ENCODE data around the gene SRSF7. TPM values are rescaled to one million over a fixed set of nuclear protein-coding genes. Genes with fewer than 3 reads are reported as not detected.

SRSF7 gene
- polyA plus RNA-seq, 1 experiment, result 238 TPM

DNA sequence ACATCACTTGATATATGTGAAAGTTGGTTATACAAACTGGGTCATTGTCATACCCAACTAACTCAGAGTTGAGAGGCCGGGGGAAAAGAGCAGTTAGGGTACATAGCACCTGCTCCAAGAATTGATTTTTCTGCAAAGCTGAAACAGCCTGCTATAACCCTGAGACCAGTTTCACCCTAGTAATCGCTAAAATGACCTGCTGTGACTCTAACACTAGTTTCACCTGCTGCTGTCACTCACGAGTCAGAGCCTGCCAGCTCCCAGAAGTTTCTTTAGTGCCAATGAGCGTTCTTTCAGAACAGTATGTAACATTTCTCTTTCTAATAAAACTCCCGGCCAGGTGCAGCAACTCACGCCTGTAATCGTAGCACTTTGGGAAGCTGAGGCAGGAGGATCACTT, 28.0 kb downstream of the SRSF7 start:
- CTCF ChIA-PET, result interaction anchor here (2.9 to 3.2 kb wide), 2 partner anchors 119 to 142 kb away, joined by 14 to 29 read pairs; partner anchors contain the start of gene HNRNPLL
- Histone ChIP-seq H3K9me3 (ENCODE audit: control insufficient read depth, insufficient read depth, low read length) (no peaks in the 10 kb centered on the region; the same call in 1 of the 2 replicates), H3K27me3 (ENCODE audit: control insufficient read depth, insufficient read depth, low read length) (no peaks in the 10 kb centered on the region), H3K4me3 (ENCODE audit: low read depth, low read length) (no peak overlapping the region), H3K27ac (ENCODE audit: low read depth, low read length) (no peak overlapping the region)
- TF ChIP-seq, protein P1, sequence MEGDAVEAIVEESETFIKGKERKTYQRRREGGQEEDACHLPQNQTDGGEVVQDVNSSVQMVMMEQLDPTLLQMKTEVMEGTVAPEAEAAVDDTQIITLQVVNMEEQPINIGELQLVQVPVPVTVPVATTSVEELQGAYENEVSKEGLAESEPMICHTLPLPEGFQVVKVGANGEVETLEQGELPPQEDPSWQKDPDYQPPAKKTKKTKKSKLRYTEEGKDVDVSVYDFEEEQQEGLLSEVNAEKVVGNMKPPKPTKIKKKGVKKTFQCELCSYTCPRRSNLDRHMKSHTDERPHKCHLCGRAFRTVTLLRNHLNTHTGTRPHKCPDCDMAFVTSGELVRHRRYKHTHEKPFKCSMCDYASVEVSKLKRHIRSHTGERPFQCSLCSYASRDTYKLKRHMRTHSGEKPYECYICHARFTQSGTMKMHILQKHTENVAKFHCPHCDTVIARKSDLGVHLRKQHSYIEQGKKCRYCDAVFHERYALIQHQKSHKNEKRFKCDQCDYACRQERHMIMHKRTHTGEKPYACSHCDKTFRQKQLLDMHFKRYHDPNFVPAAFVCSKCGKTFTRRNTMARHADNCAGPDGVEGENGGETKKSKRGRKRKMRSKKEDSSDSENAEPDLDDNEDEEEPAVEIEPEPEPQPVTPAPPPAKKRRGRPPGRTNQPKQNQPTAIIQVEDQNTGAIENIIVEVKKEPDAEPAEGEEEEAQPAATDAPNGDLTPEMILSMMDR (IDR thresholded peaks at IDR 0.05; ENCODE audit: low read depth, low read length), result no peak
- POLR2A ChIA-PET, result no interaction called here
- DNase-seq (ENCODE audit: low read depth, low spot score), result no peak

DNA sequence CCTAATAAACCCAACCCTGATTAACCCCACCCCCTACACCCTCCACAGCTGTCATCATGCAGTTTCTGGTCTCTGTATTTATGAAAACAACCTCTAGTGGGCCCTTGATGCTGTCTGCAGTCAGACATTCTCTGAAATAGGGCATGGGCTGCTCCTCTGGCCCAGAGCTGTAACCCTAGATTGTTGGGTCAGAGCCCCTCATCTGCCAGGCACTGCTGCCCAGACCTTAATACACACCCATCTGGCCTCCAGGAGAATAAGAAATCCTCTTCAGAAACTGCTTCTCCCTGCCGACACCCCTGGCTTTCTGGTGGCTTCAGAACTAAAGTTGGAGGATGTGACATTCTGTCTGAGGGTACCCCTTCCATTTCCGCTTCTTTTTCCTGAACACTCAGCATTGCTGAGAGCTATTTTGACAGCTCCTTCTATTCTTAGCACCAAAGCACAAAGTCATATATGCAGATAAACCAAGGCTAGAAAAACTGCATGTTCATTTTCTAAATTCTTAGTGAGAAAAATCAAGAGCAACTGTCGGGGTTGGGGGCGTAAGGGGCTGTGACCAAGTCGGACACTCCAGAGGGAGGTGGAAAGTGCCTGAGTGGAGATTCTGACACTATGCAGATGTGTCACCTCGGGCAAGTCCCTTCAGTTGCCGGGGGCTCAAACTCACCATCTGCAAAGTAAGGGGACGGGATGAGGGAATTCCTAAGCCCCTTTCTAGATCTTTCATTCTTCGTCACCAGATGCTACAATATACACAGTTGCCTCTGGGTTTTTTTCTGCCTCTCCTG, 28.7 kb downstream of the SRSF7 start:
- H3K9me3 ChIP-seq (ENCODE audit: control insufficient read depth, insufficient read depth, low read length), result no peaks in the 10 kb centered on the region; the same call in 1 of the 2 replicates
- H3K27ac ChIP-seq (ENCODE audit: low read depth, low read length), result no peak overlapping the region
- ChIA-PET CTCF (interaction anchor here (0.6 to 3.2 kb wide), 2 partner anchors 141 to 149 kb away, joined by 3 to 29 read pairs; no protein-coding TSS in a partner anchor), POLR2A (no interaction called here)
- TF ChIP-seq, protein P1 (IDR thresholded peaks at IDR 0.05; ENCODE audit: low read depth, low read length), result no peak
- no peak overlapping the region for H3K4me3 ChIP-seq (ENCODE audit: low read depth, low read length)
- DNase-seq (ENCODE audit: low read depth, low spot score), result no peak
- H3K27me3 ChIP-seq (ENCODE audit: control insufficient read depth, insufficient read depth, low read length), result no peaks in the 10 kb centered on the region

GRCh38 chr2:38720613-38721241, 30.4 kb downstream of the SRSF7 start:
- POLR2A ChIA-PET, result interaction anchor here (1.0 to 3.5 kb wide), 4 partner anchors 30 to 119 kb away, joined by 4 to 16 read pairs (median 6); partner anchors contain the start of genes GALM and SRSF7
- TF ChIP-seq, protein P1 (IDR thresholded peaks at IDR 0.05; ENCODE audit: low read depth, low read length), result no peak
- peak; percentile 94 for DNase-seq (ENCODE audit: low read depth, low spot score)
- Histone ChIP-seq H3K27ac (ENCODE audit: low read depth, low read length) (peak overlapping the region; percentile 59), H3K4me3 (ENCODE audit: low read depth, low read length) (no peak overlapping the region), H3K9me3 (ENCODE audit: control insufficient read depth, insufficient read depth, low read length) (no peaks in the 10 kb centered on the region), H3K27me3 (ENCODE audit: control insufficient read depth, insufficient read depth, low read length) (no peaks in the 10 kb centered on the region)
- CTCF ChIA-PET, result interaction anchor here (0.6 to 3.2 kb wide), 3 partner anchors 86 to 140 kb away, joined by 3 to 29 read pairs (median 4); no protein-coding TSS in a partner anchor

- no peaks in the 10 kb centered on the region for H3K9me3 ChIP-seq (ENCODE audit: control insufficient read depth, insufficient read depth, low read length)
- TF ChIP-seq, protein P1 (IDR thresholded peaks at IDR 0.05; ENCODE audit: low read depth, low read length), result no peak
- H3K27ac ChIP-seq (ENCODE audit: low read depth, low read length), result no peak overlapping the region
- ChIA-PET CTCF (interaction anchor here (0.7 to 1.3 kb wide), 3 partner anchors 75 to 138 kb away, joined by 4 to 5 read pairs (median 5); no protein-coding TSS in a partner anchor), POLR2A (interaction anchor here (3.5 kb wide), 1 partner anchor 31 kb away, joined by 16 read pairs; the partner anchor contains the start of gene SRSF7)
- no peak overlapping the region for H3K4me3 ChIP-seq (ENCODE audit: low read depth, low read length)
- no peaks in the 10 kb centered on the region for H3K27me3 ChIP-seq (ENCODE audit: control insufficient read depth, insufficient read depth, low read length)
- DNase-seq (ENCODE audit: low read depth, low spot score), result no peak
These were observed 31.5 kb downstream of the SRSF7 start for GRCh38 chr2:38719706-38720105.
